ENCODE measurements around the gene MYL6.
"Not testable (repeated sequence)": the region's sequence is repeated elsewhere in the genome, so short reads cannot be mapped to it uniquely, and the experiment has no call there.

MYL6 gene

GRCh38 chr12:56158029-56158925, at the start of gene MYL6:
Gene MYL6, plus strand, starts transcription at chr12:56158359. Its CDS starts 43 bp downstream, at chr12:56158402.
- FAIRE-seq = peak; percentile 62

GRCh38 chr12:56110571-56110970, 47.6 kb upstream of the MYL6 start:
- FAIRE-seq = no peak

GRCh38 chr12:56114084-56114483, 44.1 kb upstream of the MYL6 start:
- FAIRE-seq = no peak

GRCh38 chr12:56115329-56115728, 42.8 kb upstream of the MYL6 start:
- no peak for FAIRE-seq

GRCh38 chr12:56116267-56117081, 41.7 kb upstream of the MYL6 start, which contains the start of gene RPL41:
Gene RPL41, plus strand, starts transcription at chr12:56116633.
- FAIRE-seq = no peak

- FAIRE-seq = not testable (repeated sequence)
Observed at GRCh38 chr12:56117082-56117706, 41.0 kb upstream of the MYL6 start.

- FAIRE-seq = peak; percentile 86
Observed at GRCh38 chr12:56117778-56118687, 40.1 kb upstream of the MYL6 start, which contains the start of gene ZC3H10. Gene ZC3H10, plus strand, starts transcription at chr12:56118266. Its CDS starts 2,297 bp downstream, at chr12:56120563.

- FAIRE-seq = no peak
Observed at GRCh38 chr12:56118688-56119357, 39.3 kb upstream of the MYL6 start.

- no peak for FAIRE-seq
Observed at GRCh38 chr12:56119361-56119796, 38.8 kb upstream of the MYL6 start.

- no peak for FAIRE-seq
Observed at GRCh38 chr12:56120158-56120846, 37.9 kb upstream of the MYL6 start.

- no peak for FAIRE-seq
Observed at GRCh38 chr12:56121204-56121870, 36.8 kb upstream of the MYL6 start.

- FAIRE-seq = peak; percentile 80
Observed at GRCh38 chr12:56122637-56123036, 35.5 kb upstream of the MYL6 start.

- FAIRE-seq = peak; percentile 30
Observed at GRCh38 chr12:56124133-56124532, 34.0 kb upstream of the MYL6 start.

- no peak for FAIRE-seq
Observed at GRCh38 chr12:56126732-56127239, 31.4 kb upstream of the MYL6 start.

- FAIRE-seq = no peak
Observed at GRCh38 chr12:56127485-56127887, 30.7 kb upstream of the MYL6 start.

GRCh38 chr12:56127888-56128669, 30.1 kb upstream of the MYL6 start, which contains the start of gene ESYT1:
Gene ESYT1, plus strand, starts transcription at chr12:56128267. Its CDS starts 53 bp downstream, at chr12:56128320.
- FAIRE-seq = peak; percentile 65

- no peak for FAIRE-seq
Observed at GRCh38 chr12:56128670-56129205, 29.4 kb upstream of the MYL6 start.

- FAIRE-seq = no peak
Observed at GRCh38 chr12:56129206-56129941, 28.8 kb upstream of the MYL6 start.
